Stimulated activated CD8-positive, alpha-beta memory T cell treated with anti-CD3 and anti-CD28 coated beads, Interleukin-7, amount 100 ng/mL, for 24 hours (primary cell): ENCODE data around the gene ELMO3.

ENCODE experiments used
- DNase-seq: peaks from one replicate; pipeline ENCODE4 v3.0.0-alpha.2; 2020; ENCODE audit warnings: low read depth

The ELMO3 gene

DNA sequence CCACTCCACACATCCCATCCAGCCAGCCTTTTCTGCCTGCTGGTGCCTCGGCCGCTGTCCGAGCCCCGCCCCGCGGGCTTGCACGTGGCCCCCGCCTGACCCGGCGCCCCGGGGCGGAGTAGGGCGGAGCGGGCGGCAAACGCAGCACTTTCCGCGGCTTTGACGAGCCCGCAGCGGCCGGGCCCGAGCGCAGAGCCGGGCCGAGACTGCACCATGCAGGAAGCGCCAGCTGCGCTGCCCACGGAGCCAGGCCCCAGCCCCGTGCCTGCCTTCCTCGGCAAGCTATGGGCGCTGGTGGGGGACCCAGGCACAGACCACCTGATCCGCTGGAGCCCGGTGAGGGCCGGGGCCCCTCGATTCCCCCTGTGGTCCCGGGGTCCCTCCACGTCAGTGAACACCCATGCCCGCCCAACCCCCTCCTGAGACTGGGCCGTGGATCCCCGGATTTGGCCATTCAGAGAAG lies 34.3 kb upstream of the ELMO3 start, which contains the start of gene HSF4:
Gene HSF4, plus strand, starts transcription at position 147 of the 463 bp plus-strand sequence. Its CDS starts 67 bp downstream, at position 214.
- DNase-seq, result no peak

DNA sequence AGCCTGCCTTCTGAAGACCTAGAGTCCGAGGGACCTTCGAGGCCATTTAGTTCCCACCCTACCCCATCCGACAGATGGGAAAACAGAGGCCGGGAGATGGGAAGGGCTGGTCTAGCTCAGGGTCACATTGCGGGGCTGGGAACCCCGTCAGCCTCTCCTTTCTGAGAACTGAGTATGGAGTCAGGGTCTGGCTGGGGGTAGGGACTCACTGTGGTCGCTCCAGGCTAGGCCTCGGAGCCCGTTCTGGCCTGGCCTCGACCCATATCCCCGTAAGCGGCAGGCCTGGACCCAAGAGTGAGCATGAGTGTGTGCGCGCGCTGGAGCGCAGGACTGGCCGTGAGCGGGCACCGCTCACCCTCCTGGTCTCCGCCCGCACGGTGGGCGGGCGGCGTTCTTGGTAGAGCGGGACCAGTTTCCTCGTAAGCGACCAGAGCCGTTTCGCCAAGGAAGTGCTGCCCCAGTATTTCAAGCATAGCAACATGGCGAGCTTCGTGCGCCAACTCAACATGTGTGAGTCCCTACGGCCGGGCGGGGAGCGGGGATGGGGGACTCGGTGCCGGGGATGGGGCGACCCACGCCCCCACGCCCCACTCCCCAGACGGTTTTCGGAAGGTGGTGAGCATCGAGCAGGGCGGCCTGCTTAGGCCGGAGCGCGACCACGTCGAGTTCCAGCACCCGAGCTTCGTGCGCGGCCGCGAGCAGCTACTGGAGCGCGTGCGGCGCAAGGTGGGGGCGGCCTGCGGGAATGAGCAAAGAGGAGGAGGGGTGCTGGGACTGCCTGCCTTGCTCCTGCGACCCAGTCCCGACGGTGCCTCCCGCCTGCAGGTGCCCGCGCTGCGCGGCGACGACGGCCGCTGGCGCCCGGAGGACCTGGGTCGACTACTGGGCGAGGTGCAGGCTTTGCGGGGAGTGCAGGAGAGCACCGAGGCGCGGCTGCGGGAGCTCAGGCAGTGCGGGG lies 33.5 kb upstream of the ELMO3 start:
- no peak for DNase-seq

- no peak for DNase-seq
Observed at GRCh38 chr16:67166110-67166547, 32.8 kb upstream of the ELMO3 start.

DNA sequence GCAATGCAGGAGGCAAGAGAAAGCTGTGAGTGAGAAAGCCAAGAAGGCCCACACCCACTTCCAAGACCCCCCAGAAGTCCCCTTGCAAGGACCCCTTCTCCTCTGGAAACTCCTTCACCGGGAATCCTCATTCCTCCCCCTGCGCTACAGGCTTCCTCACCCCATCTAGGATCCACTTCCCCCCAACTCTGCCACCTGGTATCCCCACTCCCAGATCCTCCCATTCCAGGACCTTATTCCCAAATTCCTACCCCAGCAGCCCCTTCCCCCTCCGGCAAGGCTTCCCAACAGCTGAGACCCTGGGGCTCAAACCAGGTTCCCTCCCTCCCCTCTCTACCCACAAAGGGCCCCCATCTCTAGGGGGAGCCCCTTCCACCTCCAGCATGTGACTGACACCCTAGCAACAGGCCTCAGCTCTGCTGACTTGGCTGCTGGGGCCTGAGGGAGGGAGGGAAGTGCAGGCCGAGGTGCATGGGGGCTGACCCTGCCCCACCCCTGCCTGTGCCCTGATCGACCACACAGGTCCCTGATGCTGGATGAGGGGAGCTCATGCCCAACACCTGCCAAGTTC lies 32.2 kb upstream of the ELMO3 start:
- no peak for DNase-seq

GRCh38 chr16:67167588-67167987 lies 31.3 kb upstream of the ELMO3 start:
- DNase-seq, result no peak

GRCh38 chr16:67169011-67169451 lies 29.9 kb upstream of the ELMO3 start:
- DNase-seq, result no peak

GRCh38 chr16:67169642-67170167 lies 29.2 kb upstream of the ELMO3 start:
- no peak for DNase-seq

- no peak for DNase-seq
Observed at GRCh38 chr16:67170168-67170948, 28.6 kb upstream of the ELMO3 start, which contains the start of gene NOL3. Gene NOL3, plus strand, starts transcription at chr16:67170538.

DNA sequence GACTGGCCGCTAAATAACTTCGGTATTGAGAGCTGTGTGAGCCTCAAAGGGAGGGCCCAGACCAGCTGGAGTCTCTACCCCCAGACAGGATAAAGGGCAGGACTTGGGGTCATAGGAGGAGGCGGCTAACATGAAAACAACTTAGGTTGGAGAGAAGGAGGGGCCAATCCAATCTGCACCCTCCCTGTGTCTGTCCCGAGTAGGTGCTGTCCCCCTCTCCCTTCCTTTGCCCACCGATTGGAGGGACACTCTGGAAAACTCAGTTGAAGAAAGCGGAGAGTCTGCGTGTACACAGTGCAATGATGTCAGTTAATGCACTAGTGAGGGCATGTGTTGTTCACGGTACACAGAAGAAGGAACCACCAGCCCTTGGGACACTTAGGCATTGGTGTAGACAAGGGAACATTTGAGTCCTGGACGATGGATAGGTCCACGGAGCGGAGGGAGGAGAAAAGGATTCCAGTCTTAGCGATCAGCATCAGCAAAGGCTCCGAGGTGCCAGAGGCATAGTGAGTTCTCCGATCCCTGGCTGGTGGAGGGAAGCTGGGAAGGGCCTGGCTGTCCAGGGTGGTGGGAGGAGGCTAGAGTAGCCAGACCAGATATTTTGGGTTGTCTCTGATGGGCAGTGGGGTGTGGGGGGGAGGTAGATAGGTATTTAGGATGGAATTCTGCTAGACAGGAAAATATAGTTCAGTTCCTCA lies 27.8 kb upstream of the ELMO3 start:
- no peak for DNase-seq

- no peak for DNase-seq
Observed at GRCh38 chr16:67173323-67173722, 25.6 kb upstream of the ELMO3 start.

- DNase-seq, result no peak
Observed at GRCh38 chr16:67173808-67174705, 24.9 kb upstream of the ELMO3 start.

GRCh38 chr16:67174706-67175231 lies 24.2 kb upstream of the ELMO3 start:
- DNase-seq, result no peak

- no peak for DNase-seq
Observed at GRCh38 chr16:67176662-67177061, 22.3 kb upstream of the ELMO3 start.

GRCh38 chr16:67177743-67178699 lies 20.9 kb upstream of the ELMO3 start:
- DNase-seq, result no peak

- no peak for DNase-seq
Observed at GRCh38 chr16:67179421-67180080, 19.4 kb upstream of the ELMO3 start.

DNA sequence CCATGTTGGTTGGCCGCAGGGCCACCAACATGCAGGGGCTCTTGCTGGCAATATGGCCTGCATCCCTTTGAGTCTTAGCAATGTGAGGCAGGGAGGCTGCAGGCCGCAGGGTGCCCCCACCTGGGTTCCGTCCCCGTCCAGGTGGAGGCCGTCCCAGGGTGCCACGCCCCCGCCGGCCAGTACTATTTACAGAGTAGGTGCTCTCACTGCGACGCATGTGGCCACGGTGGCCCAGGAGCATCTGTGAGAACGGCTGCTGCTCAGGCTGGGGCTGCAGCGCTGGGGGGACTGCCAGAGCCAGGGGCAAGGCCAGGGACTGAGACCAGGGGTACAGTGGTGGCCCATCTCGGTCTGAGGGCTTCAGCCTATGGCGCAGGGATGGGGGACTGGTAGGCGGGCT lies 18.8 kb upstream of the ELMO3 start:
- DNase-seq, result no peak

DNA sequence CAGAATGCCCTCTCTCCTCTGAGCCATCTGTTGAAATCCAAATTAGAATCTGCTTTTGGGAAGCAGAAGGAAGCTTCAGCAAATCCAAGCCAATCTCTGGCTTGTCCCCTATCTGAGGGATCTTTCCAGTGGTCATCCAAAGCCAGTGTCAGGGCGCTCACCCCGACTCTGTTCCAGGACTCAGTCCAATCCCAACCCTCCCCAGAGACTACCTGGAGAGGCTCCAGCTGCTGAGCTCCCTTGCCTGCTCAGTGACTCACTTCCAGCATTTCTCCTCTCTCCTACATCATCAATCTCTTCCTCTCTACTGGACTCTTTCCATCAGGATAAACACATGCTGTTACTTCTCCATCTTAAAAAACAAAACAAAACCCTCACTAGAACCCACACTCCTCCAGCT lies 17.6 kb upstream of the ELMO3 start:
- no peak for DNase-seq

- DNase-seq, result no peak
Observed at GRCh38 chr16:67182288-67182687, 16.6 kb upstream of the ELMO3 start.
